GM12873 (cell line): Measurements from ENCODE around the gene ZMIZ1.

Source experiments
- CTCF ChIP-seq: IDR thresholded peaks from 2 replicates; pipeline ENCODE4 v1.5.1; 2012; ENCODE audit warnings: low read depth, mild to moderate bottlenecking, moderate library complexity, low read length, control low read depth; ENCODE audit not compliant: insufficient read depth; ENCODE audit errors: missing control alignments

The ZMIZ1 gene

GRCh38 chr10:79352035-79352877, 283.5 kb downstream of the ZMIZ1 start:
- TF ChIP-seq CTCF: no peak

- no peak for TF ChIP-seq CTCF
These were observed 284.2 kb downstream of the ZMIZ1 start for GRCh38 chr10:79353000-79353406.

GRCh38 chr10:79353726-79354125, 285.0 kb downstream of the ZMIZ1 start:
- TF ChIP-seq CTCF: no peak

- no peak for TF ChIP-seq CTCF
These were observed 285.4 kb downstream of the ZMIZ1 start for GRCh38 chr10:79354141-79354540.

- TF ChIP-seq CTCF: no peak
These were observed 285.8 kb downstream of the ZMIZ1 start for GRCh38 chr10:79354615-79355014.

- no peak for TF ChIP-seq CTCF
These were observed 286.8 kb downstream of the ZMIZ1 start for GRCh38 chr10:79355420-79356017.

GRCh38 chr10:79356104-79356503, 287.3 kb downstream of the ZMIZ1 start:
- no peak for TF ChIP-seq CTCF
